Thymus (tissue), 11 donors: Measurements from ENCODE around the gene SEMA4D. TPM values are rescaled to one million over a fixed set of nuclear protein-coding genes. Genes with fewer than 3 reads are reported as not detected.
A peak's percentile ranks its signal among the peaks of the same experiment; 100 is the strongest.

Experiments
- DNase-seq, 9 donors: peaks; one replicate each; pipeline ENCODE4 v3.0.0-alpha.2; 2013; ENCODE audit warnings: low spot score in 9 of 9, low read depth in 6 of 9, missing footprints in 1 of 9
- H3K27ac ChIP-seq, 2 donors: one replicate each; pipeline ENCODE4 v1.5.1; 2013; ENCODE audit warnings: control low read depth in 1 of 2, low read depth in 1 of 2, low read length in 1 of 2, mild to moderate bottlenecking in 1 of 2, moderate library complexity in 1 of 2
- H3K27me3 ChIP-seq, 2 donors: one replicate each; pipeline ENCODE4 v1.5.1; 2013; ENCODE audit warnings: low read length in 1 of 2; ENCODE audit not compliant: control insufficient read depth in 2 of 2, insufficient read depth in 1 of 2
- H3K36me3 ChIP-seq, 2 donors: one replicate each; pipeline ENCODE4 v1.5.1; 2013; ENCODE audit warnings: low read length in 1 of 2, mild to moderate bottlenecking in 1 of 2, moderate library complexity in 1 of 2; ENCODE audit not compliant: control insufficient read depth in 2 of 2, insufficient read depth in 2 of 2
- H3K4me1 ChIP-seq, 2 donors: one replicate each; pipeline ENCODE4 v1.5.1; 2013; ENCODE audit warnings: low read length in 2 of 2; ENCODE audit not compliant: control insufficient read depth in 2 of 2, insufficient read depth in 2 of 2
- H3K4me3 ChIP-seq, 2 donors: one replicate each; pipeline ENCODE4 v1.5.1; 2013; ENCODE audit warnings: low read length in 2 of 2, control low read depth in 1 of 2, mild to moderate bottlenecking in 1 of 2
- H3K9me3 ChIP-seq, 2 donors: one replicate each; pipeline ENCODE4 v1.5.1; 2013; ENCODE audit warnings: low read length in 1 of 2, mild to moderate bottlenecking in 1 of 2; ENCODE audit not compliant: control insufficient read depth in 2 of 2, insufficient read depth in 1 of 2
- WGBS: extraction: QIAGEN DNeasy Blood & Tissue Kit; methylation state at CpG from one replicate; pipeline ENCODE4 v1.1.7; 2013; 5-methylcytosine and 5-hydroxymethylcytosine counted together
- polyA plus RNA-seq: library from polyadenylated mRNA; stranded (reverse); fragments of 200-250 nt; gene quantifications from one replicate; pipeline ENCODE4 v1.2.3, GENCODE V29; 2013
- total RNA-seq: library from RNA; stranded (reverse); fragments of 120-200 nt; gene quantifications from one replicate; pipeline ENCODE4 v1.2.4, GENCODE V29; 2013
- donor health status: healthy.

Gene SEMA4D
- total and polyA plus RNA-seq, 2 donors: 26.8 to 62.1 TPM

- Histone ChIP-seq H3K9me3 (no peaks in the 10 kb centered on the region), H3K27me3 (no peaks in the 10 kb centered on the region), H3K4me3 (no peak overlapping the region), H3K27ac (no peak overlapping the region), H3K36me3 (peaks cover 50 to 58% of the 10 kb centered on the region in 2 donors), H3K4me1 (peaks cover 9 to 40% of the 10 kb centered on the region in 2 donors)
- WGBS: 87% methylated on average over 17 of the region's 17 CpGs
- DNase-seq: no peak
Measured at GRCh38 chr9:89449261-89449671, 48.6 kb downstream of the SEMA4D start.

GRCh38 chr9:89448821-89449220, 49.1 kb downstream of the SEMA4D start:
- H3K27ac ChIP-seq: peak overlapping the region in 1 of 2 donors; percentile 15
- H3K4me1 ChIP-seq: peaks cover 7 to 37% of the 10 kb centered on the region in 2 donors
- 97% methylated on average over 8 of the region's 8 CpGs for WGBS
- H3K27me3 ChIP-seq: no peaks in the 10 kb centered on the region
- no peak overlapping the region for H3K4me3 ChIP-seq
- no peaks in the 10 kb centered on the region for H3K9me3 ChIP-seq
- DNase-seq: no peak
- peaks cover 48 to 54% of the 10 kb centered on the region in 2 donors for H3K36me3 ChIP-seq

GRCh38 chr9:89448381-89448780, 49.5 kb downstream of the SEMA4D start:
- Histone ChIP-seq H3K27me3 (no peaks in the 10 kb centered on the region), H3K4me1 (peaks cover 7 to 36% of the 10 kb centered on the region in 2 donors), H3K27ac (peak overlapping the region in 1 of 2 donors; percentile 15), H3K36me3 (peaks cover 48 to 55% of the 10 kb centered on the region in 2 donors), H3K9me3 (no peaks in the 10 kb centered on the region), H3K4me3 (no peak overlapping the region)
- DNase-seq: peak in 1 of 9 donors; percentile 49
- WGBS: 50% methylated on average over 11 of the region's 11 CpGs

GRCh38 chr9:89447416-89447815, 50.5 kb downstream of the SEMA4D start:
- peaks cover 7 to 30% of the 10 kb centered on the region in 2 donors for H3K4me1 ChIP-seq
- no peak overlapping the region for H3K4me3 ChIP-seq
- WGBS: 98% methylated on average over 8 of the region's 8 CpGs
- no peaks in the 10 kb centered on the region for H3K9me3 ChIP-seq
- peaks cover 51 to 54% of the 10 kb centered on the region in 2 donors for H3K36me3 ChIP-seq
- no peak for DNase-seq
- H3K27me3 ChIP-seq: no peaks in the 10 kb centered on the region
- no peak overlapping the region for H3K27ac ChIP-seq

GRCh38 chr9:89446961-89447310, 51.0 kb downstream of the SEMA4D start:
- H3K4me1 ChIP-seq: peaks cover 7 to 32% of the 10 kb centered on the region in 2 donors
- WGBS: 93% methylated on average over 8 of the region's 8 CpGs
- no peak overlapping the region for H3K27ac ChIP-seq
- DNase-seq: no peak
- H3K36me3 ChIP-seq: peaks cover 52 to 54% of the 10 kb centered on the region in 2 donors
- H3K4me3 ChIP-seq: no peak overlapping the region
- no peaks in the 10 kb centered on the region for H3K9me3 ChIP-seq
- H3K27me3 ChIP-seq: no peaks in the 10 kb centered on the region

GRCh38 chr9:89446261-89446960, 51.5 kb downstream of the SEMA4D start:
- H3K4me3 ChIP-seq: no peak overlapping the region

GRCh38 chr9:89445801-89446251, 52.1 kb downstream of the SEMA4D start:
- no peak for DNase-seq
- Histone ChIP-seq H3K27me3 (no peaks in the 10 kb centered on the region), H3K36me3 (peaks cover 59 to 60% of the 10 kb centered on the region in 2 donors), H3K27ac (no peak overlapping the region), H3K4me3 (no peak overlapping the region), H3K4me1 (peaks cover 7 to 35% of the 10 kb centered on the region in 2 donors), H3K9me3 (no peaks in the 10 kb centered on the region)
- WGBS: 97% methylated on average over 8 of the region's 8 CpGs

More at GRCh38 chr9:89446261-89446960, 51.5 kb downstream of the SEMA4D start:
- Histone ChIP-seq H3K4me1 (peaks cover 7 to 35% of the 10 kb centered on the region in 2 donors), H3K27me3 (no peaks in the 10 kb centered on the region), H3K27ac (no peak overlapping the region), H3K9me3 (no peaks in the 10 kb centered on the region), H3K36me3 (peaks cover 54% of the 10 kb centered on the region in 2 donors)
- WGBS: 93% methylated on average over 13 of the region's 13 CpGs
- DNase-seq: no peak

- DNase-seq: no peak
- Histone ChIP-seq H3K4me3 (no peak overlapping the region), H3K36me3 (peaks cover 64% of the 10 kb centered on the region in 2 donors), H3K9me3 (no peaks in the 10 kb centered on the region), H3K27me3 (no peaks in the 10 kb centered on the region), H3K27ac (no peak overlapping the region), H3K4me1 (peaks cover 12 to 38% of the 10 kb centered on the region in 2 donors)
- 97% methylated on average over 16 of the region's 16 CpGs for WGBS
Measured at GRCh38 chr9:89444925-89445765, 52.8 kb downstream of the SEMA4D start.

GRCh38 chr9:89444274-89444673, 53.6 kb downstream of the SEMA4D start:
- no peak for DNase-seq
- Histone ChIP-seq H3K27me3 (no peaks in the 10 kb centered on the region), H3K4me3 (no peak overlapping the region), H3K36me3 (peaks cover 58 to 60% of the 10 kb centered on the region in 2 donors), H3K9me3 (no peaks in the 10 kb centered on the region), H3K4me1 (peaks cover 12 to 34% of the 10 kb centered on the region in 2 donors), H3K27ac (no peak overlapping the region)
- 88% methylated on average over 9 of the region's 9 CpGs for WGBS
